Hepatocyte (in vitro differentiated cells): Measurements from ENCODE around the gene LARP1B.

Experiments used
- CTCF ChIP-seq: fragments of 200-600 bp; sonication (generic); IDR thresholded peaks from 2 replicates; pipeline ENCODE4 v1.5.1; 2016; ENCODE audit warnings: antibody characterized with exemption, mild to moderate bottlenecking; ENCODE audit not compliant: poor library complexity
- EZH2phosphoT487 ChIP-seq: fragments of 200-600 bp; sonication (generic); IDR thresholded peaks from one replicate; pipeline ENCODE4 v1.6.1; 2018; ENCODE audit warnings: antibody characterized with exemption, mild to moderate bottlenecking, low read depth, moderate library complexity; ENCODE audit not compliant: unreplicated experiment, severe bottlenecking

GRCh38 chr4:128068918-128069317 lies 7.8 kb downstream of the LARP1B start:
- TF ChIP-seq CTCF = no peak
- no peak for TF ChIP-seq EZH2phosphoT487
